Neutrophil (primary cell): ENCODE results near the gene HMGCS2.

Source experiments
- H3K27ac ChIP-seq: fragments of 200-600 bp; sonication (generic); 2 replicates; pipeline ENCODE4 v1.5.1; 2016; ENCODE audit warnings: mild to moderate bottlenecking, moderate library complexity
- H3K27me3 ChIP-seq: fragments of 200-600 bp; sonication (generic); 2 replicates; pipeline ENCODE4 v1.6.0; 2016; ENCODE audit warnings: mild to moderate bottlenecking
- H3K36me3 ChIP-seq: fragments of 200-600 bp; sonication (generic); 2 replicates; pipeline ENCODE4 v1.5.1; 2017
- H3K4me1 ChIP-seq, 2 experiments: fragments of 200-600 bp in 1 of 2; sonication (generic) in 1 of 2; 1 replicate in 1 of 2; 2 replicates in 1 of 2; pipeline versions ENCODE4 v1.5.1 to v1.6.1; 2013 to 2016; ENCODE audit warnings: low read depth in 1 of 2, low read length in 1 of 2, mild to moderate bottlenecking in 1 of 2, moderate library complexity in 1 of 2; ENCODE audit not compliant: control insufficient read depth in 1 of 2, insufficient read depth in 1 of 2
- H3K4me3 ChIP-seq, 2 experiments: fragments of 200-600 bp in 1 of 2; sonication (generic) in 1 of 2; 1 replicate in 1 of 2; 2 replicates in 1 of 2; pipeline ENCODE4 v1.5.1; 2013 to 2016; ENCODE audit warnings: low read depth in 1 of 2, low read length in 1 of 2, mild to moderate bottlenecking in 1 of 2, moderate library complexity in 1 of 2
- H3K9me3 ChIP-seq: fragments of 200-600 bp; sonication (generic); 2 replicates; pipeline ENCODE4 v1.5.1; 2016
- CTCF ChIP-seq: fragments of 200-600 bp; sonication (generic); IDR thresholded peaks from 2 replicates; pipeline ENCODE4 v1.5.1; 2016; ENCODE audit warnings: antibody characterized with exemption

HMGCS2 gene

GRCh38 chr1:119732465-119733168, 36.1 kb downstream of the HMGCS2 start:
- Histone ChIP-seq H3K9me3 (no peaks in the 10 kb centered on the region), H3K27me3 (no peaks in the 10 kb centered on the region), H3K36me3 (no peaks in the 10 kb centered on the region), H3K4me3 (no peak overlapping the region), H3K27ac (no peak overlapping the region), H3K4me1 (no peaks in the 10 kb centered on the region)
- TF ChIP-seq CTCF = no peak

GRCh38 chr1:119731741-119732430, 36.8 kb downstream of the HMGCS2 start:
- no peaks in the 10 kb centered on the region for H3K27me3 ChIP-seq
- H3K27ac ChIP-seq = no peak overlapping the region
- no peaks in the 10 kb centered on the region for H3K9me3 ChIP-seq
- TF ChIP-seq CTCF = no peak
- H3K36me3 ChIP-seq = no peaks in the 10 kb centered on the region
- no peaks in the 10 kb centered on the region for H3K4me1 ChIP-seq
- no peak overlapping the region for H3K4me3 ChIP-seq

- Histone ChIP-seq H3K4me3 (no peak overlapping the region), H3K27me3 (no peaks in the 10 kb centered on the region), H3K27ac (no peak overlapping the region), H3K36me3 (no peaks in the 10 kb centered on the region), H3K4me1 (no peaks in the 10 kb centered on the region), H3K9me3 (no peaks in the 10 kb centered on the region)
- TF ChIP-seq CTCF = no peak
These were observed 37.6 kb downstream of the HMGCS2 start for GRCh38 chr1:119731060-119731459.

GRCh38 chr1:119729044-119729443, 39.7 kb downstream of the HMGCS2 start:
- no peaks in the 10 kb centered on the region for H3K27me3 ChIP-seq
- TF ChIP-seq CTCF = no peak
- H3K4me3 ChIP-seq = no peak overlapping the region
- H3K36me3 ChIP-seq = no peaks in the 10 kb centered on the region
- H3K9me3 ChIP-seq = no peaks in the 10 kb centered on the region
- no peaks in the 10 kb centered on the region for H3K4me1 ChIP-seq
- H3K27ac ChIP-seq = no peak overlapping the region

- no peaks in the 10 kb centered on the region for H3K9me3 ChIP-seq
- H3K4me3 ChIP-seq = no peak overlapping the region
- no peaks in the 10 kb centered on the region for H3K27me3 ChIP-seq
- no peaks in the 10 kb centered on the region for H3K36me3 ChIP-seq
- H3K27ac ChIP-seq = no peak overlapping the region
- no peaks in the 10 kb centered on the region for H3K4me1 ChIP-seq
- TF ChIP-seq CTCF = no peak
These were observed 40.7 kb downstream of the HMGCS2 start for GRCh38 chr1:119727991-119728390.
